ENCODE data around the gene RBCK1. TPM values are rescaled to one million over a fixed set of nuclear protein-coding genes. Genes with fewer than 3 reads are reported as not detected.
A peak's percentile ranks its signal among the peaks of the same experiment; 100 is the strongest.

Gene RBCK1
- polyA plus RNA-seq, 3 donors: 66.8 to 110 (median 70.8) TPM

- no peak for DNase-seq
- Mint-ChIP-seq H3K27ac (no peak overlapping the region), H3K27me3 (ENCODE audit: low read depth in 3 of 3) (no peaks in the 10 kb centered on the region), H3K9me3 (no peaks in the 10 kb centered on the region), H3K4me3 (no peak overlapping the region), H3K4me1 (peaks cover 32% of the 10 kb centered on the region), H3K36me3 (peaks cover 63 to 81% of the 10 kb centered on the region in 2 donors)
- WGBS (ENCODE audit: insufficient coverage): 91% methylated on average over 1 of the region's 2 CpGs
- Histone ChIP-seq H3K9me3 (replicated peaks in 1 of 2; ENCODE audit: control insufficient read depth in 1 of 2, insufficient read depth in 1 of 2, low read length in 2 of 2) (no peaks in the 10 kb centered on the region), H3K27me3 (ENCODE audit: control insufficient read depth in 2 of 2, insufficient read depth in 2 of 2, low read length in 2 of 2) (no peaks in the 10 kb centered on the region), H3K4me3 (replicated peaks in 1 of 3; ENCODE audit: low read depth in 2 of 3, low read length in 3 of 3) (no peak overlapping the region), H3K4me2 (replicated peaks; ENCODE audit: extremely low read depth, low read length, poor library complexity, severe bottlenecking) (no peak overlapping the region), H3K27ac (ENCODE audit: low read depth in 1 of 2, low read length in 2 of 2) (no peak overlapping the region), H2AFZ (ENCODE audit: insufficient read depth, low read depth, low read length, poor library complexity, severe bottlenecking) (no peak overlapping the region), H3K4me1 (ENCODE audit: control insufficient read depth in 1 of 2, insufficient read depth in 2 of 2, low read length in 2 of 2) (peaks cover 11 to 18% of the 10 kb centered on the region in 2 donors), H3K36me3 (replicated peaks in 1 of 2; ENCODE audit: control insufficient read depth in 1 of 2, insufficient read depth in 2 of 2, low read length in 2 of 2) (peaks cover 29 to 65% of the 10 kb centered on the region in 2 donors), H3K9ac (ENCODE audit: insufficient read depth, low read length, poor library complexity, severe bottlenecking) (no peak overlapping the region), H4K20me1 (ENCODE audit: insufficient read depth, low read length) (peaks cover 59% of the 10 kb centered on the region), H3K79me2 (ENCODE audit: insufficient read depth, low read length) (peaks cover 42% of the 10 kb centered on the region)
- intact Hi-C loops (cut with micrococcal nuclease): no loop called here
- no peak for TF ChIP-seq CTCF (IDR thresholded peaks at IDR 0.05)
These were observed 6.1 kb downstream of the RBCK1 start for GRCh38 chr20:414161-414560.

- Histone ChIP-seq H3K9me3 (replicated peaks in 1 of 2; ENCODE audit: control insufficient read depth in 1 of 2, insufficient read depth in 1 of 2, low read length in 2 of 2) (no peaks in the 10 kb centered on the region), H3K4me1 (ENCODE audit: control insufficient read depth in 1 of 2, insufficient read depth in 2 of 2, low read length in 2 of 2) (peaks cover 3 to 9% of the 10 kb centered on the region in 2 donors), H3K36me3 (replicated peaks in 1 of 2; ENCODE audit: control insufficient read depth in 1 of 2, insufficient read depth in 2 of 2, low read length in 2 of 2) (peaks cover 38 to 66% of the 10 kb centered on the region in 2 donors), H3K27me3 (ENCODE audit: control insufficient read depth in 2 of 2, insufficient read depth in 2 of 2, low read length in 2 of 2) (no peaks in the 10 kb centered on the region), H3K27ac (ENCODE audit: low read depth in 1 of 2, low read length in 2 of 2) (peak overlapping the region in 1 of 2 donors; percentile 37), H3K4me2 (replicated peaks; ENCODE audit: extremely low read depth, low read length, poor library complexity, severe bottlenecking) (no peak overlapping the region), H3K79me2 (ENCODE audit: insufficient read depth, low read length) (peaks cover 25% of the 10 kb centered on the region), H4K20me1 (ENCODE audit: insufficient read depth, low read length) (peaks cover 45% of the 10 kb centered on the region), H2AFZ (ENCODE audit: insufficient read depth, low read depth, low read length, poor library complexity, severe bottlenecking) (no peak overlapping the region), H3K9ac (ENCODE audit: insufficient read depth, low read length, poor library complexity, severe bottlenecking) (no peak overlapping the region), H3K4me3 (replicated peaks in 1 of 3; ENCODE audit: low read depth in 2 of 3, low read length in 3 of 3) (no peak overlapping the region)
- Mint-ChIP-seq H3K4me1 (peaks cover 20% of the 10 kb centered on the region), H3K36me3 (peaks cover 57 to 80% of the 10 kb centered on the region in 2 donors), H3K9me3 (no peaks in the 10 kb centered on the region), H3K4me3 (no peak overlapping the region), H3K27ac (peak overlapping the region in 4 of 7 donors; percentile 54 to 80 (median 74)), H3K27me3 (ENCODE audit: low read depth in 3 of 3) (no peaks in the 10 kb centered on the region)
- TF ChIP-seq CTCF (IDR thresholded peaks at IDR 0.05): no peak
- intact Hi-C loops (cut with micrococcal nuclease): no loop called here
- no peak for DNase-seq
- 44% methylated on average over 5 of the region's 13 CpGs for WGBS (ENCODE audit: insufficient coverage)
These were observed 7.8 kb downstream of the RBCK1 start for GRCh38 chr20:415820-416322.

All from CD14-positive monocyte (primary cell).